Ectodermal cell (in vitro differentiated cells): Measurements from ENCODE around the gene RDH5.

Source experiments
- H3K27ac ChIP-seq: 2 replicates; pipeline ENCODE4 v1.7.0; 2013; ENCODE audit warnings: mild to moderate bottlenecking, low read depth, low read length; ENCODE audit not compliant: insufficient read depth, poor library complexity, severe bottlenecking
- H3K27me3 ChIP-seq: 2 replicates; pipeline ENCODE4 v1.7.0; 2013; ENCODE audit warnings: mild to moderate bottlenecking, low read length; ENCODE audit not compliant: insufficient read depth, control insufficient read depth, poor library complexity, severe bottlenecking
- H3K36me3 ChIP-seq: one replicate; pipeline ENCODE4 v1.7.0; 2013; ENCODE audit warnings: low read length; ENCODE audit not compliant: control insufficient read depth, insufficient read depth
- H3K4me1 ChIP-seq: one replicate; pipeline ENCODE4 v1.7.0; 2013; ENCODE audit warnings: low read length; ENCODE audit not compliant: control insufficient read depth, insufficient read depth
- H3K4me3 ChIP-seq: 2 replicates; pipeline ENCODE4 v1.7.0; 2013; ENCODE audit warnings: low read depth, low read length, control low read depth; ENCODE audit not compliant: insufficient read depth
- H3K9me3 ChIP-seq: 2 replicates; pipeline ENCODE4 v1.7.0; 2013; ENCODE audit warnings: mild to moderate bottlenecking, low read length, moderate library complexity; ENCODE audit not compliant: control insufficient read depth
- WGBS, 2 experiments: methylation state at CpG; one replicate each; pipeline ENCODE4 v1.1.7; 2013; ENCODE audit warnings: missing lambda C conversion rate in 2 of 2; 5-methylcytosine and 5-hydroxymethylcytosine counted together

The RDH5 gene

GRCh38 chr12:55695349-55695748 is 24.8 kb upstream of the RDH5 start:
- Histone ChIP-seq H3K36me3 (peaks cover 12% of the 10 kb centered on the region), H3K4me1 (no peaks in the 10 kb centered on the region), H3K27ac (no peak overlapping the region), H3K4me3 (no peak overlapping the region), H3K27me3 (no peaks in the 10 kb centered on the region), H3K9me3 (no peaks in the 10 kb centered on the region)
- 95 to 97% methylated on average over 7 of the region's 7 CpGs for WGBS, 2 experiments

GRCh38 chr12:55696141-55696540 is 24.1 kb upstream of the RDH5 start:
- Histone ChIP-seq H3K9me3 (no peaks in the 10 kb centered on the region), H3K4me3 (no peak overlapping the region), H3K36me3 (peaks cover 12% of the 10 kb centered on the region), H3K27me3 (no peaks in the 10 kb centered on the region), H3K4me1 (no peaks in the 10 kb centered on the region), H3K27ac (no peak overlapping the region)
- 96 to 97% methylated on average over 6 of the region's 6 CpGs for WGBS, 2 experiments

GRCh38 chr12:55696796-55697462 is 23.3 kb upstream of the RDH5 start:
- Histone ChIP-seq H3K27ac (no peak overlapping the region), H3K4me1 (no peaks in the 10 kb centered on the region), H3K4me3 (no peak overlapping the region), H3K36me3 (peaks cover 12% of the 10 kb centered on the region), H3K27me3 (no peaks in the 10 kb centered on the region), H3K9me3 (no peaks in the 10 kb centered on the region)
- WGBS, 2 experiments = 94 to 95% methylated on average over 18 to 19 of the region's 19 CpGs

GRCh38 chr12:55697686-55698085 is 22.5 kb upstream of the RDH5 start:
- Histone ChIP-seq H3K36me3 (peaks cover 12% of the 10 kb centered on the region), H3K27ac (no peak overlapping the region), H3K4me1 (no peaks in the 10 kb centered on the region), H3K27me3 (no peaks in the 10 kb centered on the region), H3K4me3 (no peak overlapping the region), H3K9me3 (no peaks in the 10 kb centered on the region)
- WGBS, 2 experiments = 93% methylated on average over 7 of the region's 7 CpGs

GRCh38 chr12:55698241-55698955 is 21.8 kb upstream of the RDH5 start:
- Histone ChIP-seq H3K4me3 (no peak overlapping the region), H3K27me3 (no peaks in the 10 kb centered on the region), H3K9me3 (no peaks in the 10 kb centered on the region), H3K27ac (no peak overlapping the region), H3K36me3 (peaks cover 12% of the 10 kb centered on the region), H3K4me1 (no peaks in the 10 kb centered on the region)
- WGBS, 2 experiments = 94 to 95% methylated on average over 16 of the region's 16 CpGs

GRCh38 chr12:55698965-55699364 is 21.2 kb upstream of the RDH5 start:
- H3K9me3 ChIP-seq = no peaks in the 10 kb centered on the region
- peaks cover 9% of the 10 kb centered on the region for H3K36me3 ChIP-seq
- H3K27ac ChIP-seq = no peak overlapping the region
- H3K4me3 ChIP-seq = no peak overlapping the region
- 88 to 100% methylated on average over 1 of the region's 1 CpG for WGBS, 2 experiments
- H3K27me3 ChIP-seq = no peaks in the 10 kb centered on the region
- H3K4me1 ChIP-seq = no peaks in the 10 kb centered on the region

- H3K4me3 ChIP-seq = no peak overlapping the region
- no peak overlapping the region for H3K27ac ChIP-seq
- no peaks in the 10 kb centered on the region for H3K9me3 ChIP-seq
- H3K4me1 ChIP-seq = no peaks in the 10 kb centered on the region
- H3K36me3 ChIP-seq = peaks cover 9% of the 10 kb centered on the region
- H3K27me3 ChIP-seq = no peaks in the 10 kb centered on the region
- whole genome bisulfite sequencing, 2 experiments = 90 to 91% methylated on average over 5 of the region's 5 CpGs
These were observed 20.6 kb upstream of the RDH5 start for GRCh38 chr12:55699471-55700055.

- Histone ChIP-seq H3K27ac (no peak overlapping the region), H3K9me3 (no peaks in the 10 kb centered on the region)
- WGBS, 2 experiments = 94% methylated on average over 21 of the region's 21 CpGs
These were observed 19.8 kb upstream of the RDH5 start for GRCh38 chr12:55700255-55701018.

GRCh38 chr12:55702861-55703260 is 17.3 kb upstream of the RDH5 start:
- H3K4me3 ChIP-seq = no peak overlapping the region
- WGBS, 2 experiments = 93% methylated on average over 8 of the region's 8 CpGs

More at GRCh38 chr12:55700255-55701018, 19.8 kb upstream of the RDH5 start:
- H3K36me3 ChIP-seq = peaks cover 6% of the 10 kb centered on the region
- H3K27me3 ChIP-seq = no peaks in the 10 kb centered on the region
- H3K4me1 ChIP-seq = peaks cover 7% of the 10 kb centered on the region
- H3K4me3 ChIP-seq = no peak overlapping the region

GRCh38 chr12:55703288-55703687 is 16.9 kb upstream of the RDH5 start:
- Histone ChIP-seq H3K27me3 (peaks cover 6% of the 10 kb centered on the region), H3K4me1 (peaks cover 24% of the 10 kb centered on the region), H3K36me3 (no peaks in the 10 kb centered on the region), H3K27ac (no peak overlapping the region), H3K9me3 (no peaks in the 10 kb centered on the region), H3K4me3 (no peak overlapping the region)
- WGBS, 2 experiments = 87 to 95% methylated on average over 2 of the region's 2 CpGs

More at GRCh38 chr12:55702861-55703260, 17.3 kb upstream of the RDH5 start:
- Histone ChIP-seq H3K27ac (no peak overlapping the region), H3K4me1 (peaks cover 24% of the 10 kb centered on the region), H3K36me3 (no peaks in the 10 kb centered on the region), H3K27me3 (peaks cover 6% of the 10 kb centered on the region), H3K9me3 (no peaks in the 10 kb centered on the region)
